PC-9 (cell line): ENCODE data around the gene DOCK4.

ENCODE experiments used
- EZH2 ChIP-seq: fragments of 200-600 bp; sonication (generic); IDR thresholded peaks from 2 replicates; pipeline ENCODE4 v1.8.0; 2017; ENCODE audit warnings: antibody characterized with exemption, low read depth
- TF ChIP-seq, protein P1 (sequence below): fragments of 200-600 bp; sonication (generic); conservative IDR thresholded peaks from 2 replicates; pipeline ENCODE4 v1.6.1; 2017; ENCODE audit warnings: mixed run types, antibody characterized with exemption, mild to moderate bottlenecking, moderate library complexity

DNA sequence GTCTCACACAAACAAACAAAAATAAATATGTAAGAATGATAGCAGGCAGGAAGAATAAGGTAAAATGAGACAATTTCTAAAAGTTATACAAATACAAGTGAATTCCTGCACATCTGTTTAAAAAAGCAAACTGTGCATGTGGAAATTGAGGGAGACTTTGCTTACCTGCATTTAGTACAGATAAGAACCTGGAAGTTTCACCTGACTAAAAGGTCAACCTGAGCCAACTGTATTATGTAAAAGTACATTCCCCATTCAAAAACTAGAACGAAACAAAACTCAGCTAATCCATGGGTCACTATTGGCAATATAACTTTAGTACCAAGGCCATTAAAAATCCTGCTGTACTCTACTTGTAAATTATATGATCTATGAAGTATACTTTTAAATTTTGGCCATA lies 127.1 kb downstream of the DOCK4 start:
- TF ChIP-seq, protein P1, sequence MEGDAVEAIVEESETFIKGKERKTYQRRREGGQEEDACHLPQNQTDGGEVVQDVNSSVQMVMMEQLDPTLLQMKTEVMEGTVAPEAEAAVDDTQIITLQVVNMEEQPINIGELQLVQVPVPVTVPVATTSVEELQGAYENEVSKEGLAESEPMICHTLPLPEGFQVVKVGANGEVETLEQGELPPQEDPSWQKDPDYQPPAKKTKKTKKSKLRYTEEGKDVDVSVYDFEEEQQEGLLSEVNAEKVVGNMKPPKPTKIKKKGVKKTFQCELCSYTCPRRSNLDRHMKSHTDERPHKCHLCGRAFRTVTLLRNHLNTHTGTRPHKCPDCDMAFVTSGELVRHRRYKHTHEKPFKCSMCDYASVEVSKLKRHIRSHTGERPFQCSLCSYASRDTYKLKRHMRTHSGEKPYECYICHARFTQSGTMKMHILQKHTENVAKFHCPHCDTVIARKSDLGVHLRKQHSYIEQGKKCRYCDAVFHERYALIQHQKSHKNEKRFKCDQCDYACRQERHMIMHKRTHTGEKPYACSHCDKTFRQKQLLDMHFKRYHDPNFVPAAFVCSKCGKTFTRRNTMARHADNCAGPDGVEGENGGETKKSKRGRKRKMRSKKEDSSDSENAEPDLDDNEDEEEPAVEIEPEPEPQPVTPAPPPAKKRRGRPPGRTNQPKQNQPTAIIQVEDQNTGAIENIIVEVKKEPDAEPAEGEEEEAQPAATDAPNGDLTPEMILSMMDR: no peak
- TF ChIP-seq EZH2: no peak
